COR-L47 (cell line): ENCODE results near the gene ANO4.
"Not testable (repeated sequence)": the region's sequence is repeated elsewhere in the genome, so short reads cannot be mapped to it uniquely, and the experiment has no call there.

Source experiments
- DNase-seq: peaks from one replicate; lab custom pipeline; 2025; lab: John Stamatoyannopoulos, UW

The ANO4 gene

DNA sequence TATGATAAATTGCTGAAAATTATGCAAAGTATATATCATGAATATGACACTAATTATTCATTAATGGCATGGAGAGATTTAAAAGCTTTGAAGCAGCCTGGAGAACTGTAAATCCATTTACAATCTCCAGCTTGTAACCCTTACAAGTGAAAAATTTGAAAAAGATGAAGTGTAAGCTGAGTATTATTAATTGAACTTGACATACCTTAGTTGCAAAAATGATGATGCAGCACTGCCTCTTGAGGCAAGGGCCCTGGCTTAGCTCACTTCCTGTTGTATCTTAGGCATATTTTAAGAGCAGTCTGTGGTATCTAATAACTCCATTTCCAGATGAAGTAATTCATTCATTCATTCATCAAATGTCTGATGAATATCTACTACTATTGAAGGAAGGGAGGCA is 158.6 kb downstream of the ANO4 start:
- DNase-seq, result no peak

DNA sequence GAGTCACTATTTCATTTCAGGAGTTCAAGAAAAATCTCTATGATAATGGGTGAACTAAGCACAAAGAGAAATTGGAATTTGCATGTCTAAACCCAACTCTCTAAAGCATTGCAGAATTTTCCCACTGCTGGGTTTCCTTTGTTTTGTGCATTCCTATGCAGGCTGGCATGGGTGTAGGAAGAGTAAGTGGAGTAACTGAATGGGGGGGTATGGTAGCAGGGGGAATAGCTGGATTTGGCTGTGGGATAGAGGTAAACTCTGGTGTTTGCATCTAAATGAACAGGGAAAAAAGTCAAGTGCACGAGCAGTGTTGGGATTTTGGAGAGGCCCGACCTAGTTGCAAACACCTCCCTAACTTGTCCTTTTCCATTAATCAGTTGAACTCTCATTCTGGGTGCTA is 159.1 kb downstream of the ANO4 start:
- DNase-seq, result no peak

DNA sequence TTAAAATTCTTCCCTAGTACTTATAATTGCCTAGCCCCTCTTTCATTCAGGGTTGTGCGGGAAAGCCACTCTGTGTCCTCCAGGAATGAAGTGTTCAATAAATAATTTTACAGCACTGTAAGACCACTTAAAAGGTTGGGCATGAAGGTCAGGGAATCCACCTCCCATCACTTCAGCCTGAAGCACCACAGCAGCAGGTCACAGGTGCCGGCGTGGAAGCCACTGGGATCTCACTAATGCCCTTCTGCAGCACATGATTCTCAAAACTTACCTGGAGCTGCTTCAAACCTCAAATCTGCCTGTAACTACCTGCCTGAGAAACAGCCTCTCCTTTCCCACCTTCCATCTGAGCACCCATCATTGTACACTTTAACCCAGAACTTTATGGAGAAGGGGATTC is 159.5 kb downstream of the ANO4 start:
- DNase-seq, result no peak

DNA sequence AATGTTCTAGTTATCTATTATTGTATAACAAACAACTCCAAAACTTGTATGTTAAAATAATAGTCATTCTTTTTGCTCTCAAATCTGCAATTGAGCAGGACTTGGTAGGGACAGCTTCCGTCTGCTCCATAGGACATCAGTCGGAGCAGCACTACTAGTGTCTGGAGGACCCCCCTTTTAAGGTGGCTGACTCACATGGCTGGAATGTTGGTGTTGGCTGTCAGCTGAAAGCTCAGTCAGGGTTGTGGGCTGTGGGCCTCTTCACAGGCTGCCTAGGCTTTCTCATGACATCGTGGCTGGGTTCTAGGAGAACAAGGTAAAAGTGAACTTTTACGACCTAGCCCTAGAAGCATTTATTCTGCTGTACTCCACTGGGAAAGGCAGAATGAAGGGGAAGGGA is 160.6 kb downstream of the ANO4 start:
- no peak for DNase-seq

DNA sequence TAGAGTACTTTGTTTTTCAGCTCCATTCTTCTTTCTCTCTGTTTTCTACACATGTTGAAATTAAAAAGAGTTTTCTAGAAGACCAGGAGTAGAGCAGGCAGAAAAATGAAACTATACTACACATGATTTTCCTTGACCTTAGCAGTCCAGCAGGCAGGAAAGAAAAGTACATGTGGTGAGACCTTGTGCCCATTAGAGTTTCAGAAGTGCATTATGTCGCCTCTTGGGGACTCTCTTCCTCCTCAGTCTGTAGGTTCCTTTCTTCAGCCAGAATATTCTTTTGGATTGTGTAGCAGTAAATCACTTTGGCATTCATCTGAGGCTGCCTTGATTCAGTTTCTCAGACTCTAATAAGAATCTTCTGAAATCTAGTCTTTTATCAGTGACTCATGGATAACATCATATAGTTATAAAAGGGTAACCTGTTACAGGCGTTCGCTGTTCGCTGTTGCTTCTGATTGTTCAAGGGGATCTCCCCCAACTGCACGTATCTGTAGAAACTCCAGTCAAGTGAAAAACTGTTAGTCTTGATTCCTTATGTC is 161.8 kb downstream of the ANO4 start:
- no peak for DNase-seq

DNA sequence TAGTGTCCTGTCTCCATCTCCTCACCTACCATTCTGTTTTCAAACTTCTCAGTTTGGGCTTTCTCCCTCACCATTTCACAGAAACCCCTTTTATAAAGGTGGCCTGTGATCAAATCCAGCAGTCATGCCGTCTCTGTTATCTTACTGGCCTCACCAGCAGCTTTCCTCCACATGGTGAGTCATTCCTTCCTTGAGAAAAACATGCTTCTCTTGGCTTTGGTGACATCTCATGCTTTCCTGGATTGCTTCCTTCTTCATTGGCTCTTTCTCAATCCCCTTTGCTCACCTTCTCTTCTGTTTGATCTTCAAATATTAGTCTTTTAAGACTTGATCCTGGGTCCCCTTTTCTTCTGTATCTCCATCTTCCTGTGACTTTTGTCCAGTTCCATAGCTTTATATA is 164.9 kb downstream of the ANO4 start:
- DNase-seq, result no peak

DNA sequence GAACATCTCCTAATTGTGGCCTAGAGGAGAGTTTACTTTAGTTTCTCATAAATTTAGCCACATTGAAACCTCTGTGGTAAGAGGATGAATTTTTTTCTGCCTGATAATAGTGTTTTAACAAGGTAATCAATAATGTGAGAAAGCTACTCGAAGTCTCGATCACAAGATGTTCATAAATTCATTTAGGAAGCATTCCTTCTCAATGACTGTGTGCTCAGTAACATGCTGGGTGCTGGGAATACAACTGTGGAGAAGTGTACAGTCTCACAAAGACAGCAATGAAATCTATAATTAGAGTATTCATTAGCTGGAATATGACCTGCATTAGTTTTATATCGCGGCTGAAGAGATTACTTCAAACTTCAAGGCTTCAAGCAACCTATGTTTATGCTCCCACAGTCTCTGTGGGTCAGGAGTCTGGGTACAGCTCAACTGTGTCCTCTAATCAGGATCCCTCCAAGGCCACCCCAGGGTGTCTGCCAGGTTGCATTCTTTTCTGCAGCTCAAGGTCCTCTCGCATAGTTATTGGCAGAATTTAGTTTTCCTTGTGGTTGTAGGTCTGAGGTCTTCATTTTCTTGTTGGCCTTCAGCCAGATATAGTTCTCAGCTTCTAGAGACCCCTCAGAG is 167.6 kb downstream of the ANO4 start:
- DNase-seq, result no peak

DNA sequence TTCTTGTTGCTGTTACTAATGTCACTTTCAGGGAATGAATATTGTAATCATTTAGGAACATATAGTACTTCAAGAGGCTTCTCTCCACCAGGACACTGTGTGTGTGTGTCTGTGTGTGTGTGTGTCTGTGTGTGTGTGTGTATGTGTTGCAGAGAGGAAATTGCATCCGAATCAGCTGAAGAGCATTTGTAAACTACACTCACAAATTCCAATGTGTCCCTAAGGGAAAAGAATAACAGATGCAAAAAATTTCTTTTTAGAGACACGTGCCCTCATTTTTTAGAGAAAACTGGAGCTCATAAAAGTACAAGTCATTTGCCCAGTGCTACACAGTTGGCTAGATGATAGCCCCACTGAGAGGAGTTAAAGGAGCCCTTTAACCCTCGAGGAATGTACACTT is 168.8 kb downstream of the ANO4 start:
- no peak for DNase-seq

DNA sequence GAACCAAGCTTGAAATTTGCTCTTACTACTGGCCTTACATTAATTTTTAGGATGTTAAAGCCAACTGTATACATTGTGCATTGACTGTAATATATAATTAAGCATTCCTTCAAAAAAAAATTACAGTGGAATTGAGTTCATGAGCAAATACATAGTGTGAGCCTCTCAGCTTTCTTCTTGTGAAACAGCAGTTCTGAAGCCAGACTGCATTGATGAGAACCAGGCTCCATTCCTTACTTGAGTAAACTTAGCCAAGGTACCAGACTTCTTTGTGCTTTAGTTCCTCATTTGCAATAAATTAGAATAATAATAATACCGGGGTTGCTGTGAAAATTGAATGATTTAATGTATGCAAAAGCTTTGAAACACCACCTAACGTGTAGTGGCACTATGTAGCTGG is 169.5 kb downstream of the ANO4 start:
- DNase-seq, result no peak

DNA sequence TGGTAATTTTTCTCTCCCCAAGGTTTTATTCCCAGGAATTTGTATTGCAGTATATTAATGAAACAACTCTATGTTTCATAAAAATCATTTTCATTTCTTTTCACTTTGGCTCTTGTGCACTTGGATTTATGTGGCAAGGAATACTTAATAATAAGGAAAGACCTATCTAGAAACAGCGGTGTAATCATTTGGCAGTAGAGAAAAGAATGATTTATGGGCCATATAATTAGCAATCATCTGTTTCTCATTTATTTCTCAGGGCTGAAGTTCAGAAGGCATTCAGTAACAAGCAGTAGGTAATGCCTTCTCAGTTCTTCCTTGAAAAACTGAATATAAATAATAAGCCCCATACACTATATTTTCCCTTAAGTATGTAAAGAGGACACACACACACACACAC is 172.6 kb downstream of the ANO4 start:
- no peak for DNase-seq

DNA sequence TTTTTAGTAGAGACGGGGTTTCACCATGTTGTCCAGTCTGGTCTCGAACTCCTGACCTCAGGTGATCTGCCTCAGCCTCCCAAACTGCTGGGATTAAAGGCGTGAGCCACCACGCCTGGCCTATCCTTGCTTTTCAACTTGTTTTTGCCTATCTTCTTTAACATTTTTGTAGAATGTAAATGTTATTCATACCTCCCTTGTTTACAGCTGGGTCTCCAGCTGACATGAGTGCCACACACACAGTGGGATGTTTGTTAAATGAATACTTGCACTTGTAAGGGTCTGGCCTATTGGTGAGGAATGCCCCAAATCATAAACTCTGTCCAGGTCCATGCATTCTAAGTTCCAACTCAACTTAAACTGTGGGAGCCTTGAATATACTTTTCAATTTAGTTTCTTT is 176.3 kb downstream of the ANO4 start:
- DNase-seq, result no peak

DNA sequence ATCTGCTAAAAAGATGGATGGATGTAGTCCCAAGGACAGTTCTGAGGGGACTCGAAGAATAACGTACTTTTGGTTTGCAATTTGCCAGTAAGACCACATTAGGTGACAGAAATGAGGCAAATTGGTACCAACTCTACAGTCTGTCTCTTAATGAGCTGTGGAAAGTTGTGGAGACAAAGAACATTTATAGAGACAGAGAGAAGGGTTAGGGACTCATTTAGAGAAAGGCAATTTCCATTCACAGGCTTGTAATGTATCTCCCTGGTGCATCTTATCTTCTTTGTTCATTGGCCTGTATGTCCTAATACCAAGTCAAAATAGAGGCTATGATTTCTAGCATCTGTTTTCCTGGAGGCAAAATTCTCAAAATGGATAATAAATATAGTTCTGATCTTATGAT is 177.5 kb downstream of the ANO4 start:
- no peak for DNase-seq

DNA sequence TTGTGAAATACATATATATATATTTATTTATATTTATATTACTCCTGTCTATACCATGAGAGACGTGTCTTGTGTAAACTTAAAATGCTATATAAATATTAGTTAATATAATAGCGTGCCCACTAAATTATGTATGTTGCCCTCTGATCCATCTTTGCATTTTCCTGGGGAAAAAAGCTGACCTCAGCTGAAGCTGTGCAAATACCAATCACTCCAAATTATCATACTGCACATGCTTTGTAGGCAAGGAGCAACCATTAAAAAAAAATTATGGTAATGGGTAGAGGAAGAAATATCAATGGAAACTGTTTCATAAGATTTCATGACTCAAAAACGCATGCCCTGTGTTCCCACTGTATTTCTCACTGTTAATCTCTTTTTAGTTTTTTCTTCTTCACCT is 179.8 kb downstream of the ANO4 start:
- DNase-seq, result no peak

DNA sequence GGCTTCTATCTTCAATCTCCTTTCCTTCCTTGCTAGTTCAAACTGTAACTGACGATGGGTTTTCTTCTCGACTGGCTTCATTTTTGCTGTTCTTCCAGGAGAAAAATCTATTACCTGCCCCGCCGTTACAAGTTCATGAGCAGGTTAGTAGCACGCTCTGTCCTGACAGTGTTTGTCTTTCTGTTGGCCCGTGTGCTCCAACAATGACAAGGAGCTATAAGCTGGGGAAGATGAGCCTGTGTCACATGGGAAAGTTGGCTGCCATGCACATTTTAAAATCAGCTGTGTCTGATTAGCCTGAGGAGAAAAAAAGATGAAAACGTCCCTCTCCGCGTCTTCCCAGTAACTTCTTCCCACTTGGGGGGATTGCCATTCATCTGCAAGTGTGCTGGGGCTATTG is 180.2 kb downstream of the ANO4 start:
- DNase-seq, result no peak

DNA sequence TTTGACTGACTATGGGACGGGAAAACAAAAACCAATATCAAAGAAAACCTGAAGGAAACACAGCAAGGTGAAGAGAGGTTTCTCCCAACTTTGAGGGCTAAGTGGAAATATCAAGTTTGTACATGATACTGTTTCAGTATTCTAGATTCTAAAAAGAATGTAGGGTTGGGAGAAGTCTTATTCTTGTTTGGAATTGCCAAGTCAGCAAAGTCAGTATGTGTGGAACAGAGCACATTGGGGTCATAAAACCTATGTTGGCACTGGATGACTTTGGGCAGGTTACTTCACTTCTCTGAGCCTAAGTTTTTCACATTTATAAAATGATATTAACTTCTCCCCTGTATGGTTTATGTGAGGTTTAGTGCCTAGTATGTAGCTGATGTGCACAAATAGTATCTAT is 182.2 kb downstream of the ANO4 start:
- DNase-seq, result no peak

DNA sequence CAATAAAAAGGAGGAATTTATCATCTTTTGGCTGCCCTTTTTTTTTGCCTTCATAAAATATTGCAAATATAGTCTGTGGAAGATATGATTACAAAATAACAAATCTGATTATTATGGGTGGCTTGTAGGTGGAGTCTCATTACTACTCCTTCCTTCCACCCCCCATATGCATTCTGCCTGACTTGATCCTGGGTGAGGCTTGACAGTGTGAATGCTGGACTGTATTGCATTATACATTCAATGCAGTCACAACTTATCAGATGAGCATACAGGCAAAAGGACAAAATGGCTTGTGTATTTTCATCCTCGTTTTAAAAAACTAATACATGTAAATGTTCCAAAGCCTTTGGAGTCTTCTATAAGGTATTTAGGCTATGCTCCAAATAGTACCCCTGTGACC is 186.3 kb downstream of the ANO4 start:
- no peak for DNase-seq

DNA sequence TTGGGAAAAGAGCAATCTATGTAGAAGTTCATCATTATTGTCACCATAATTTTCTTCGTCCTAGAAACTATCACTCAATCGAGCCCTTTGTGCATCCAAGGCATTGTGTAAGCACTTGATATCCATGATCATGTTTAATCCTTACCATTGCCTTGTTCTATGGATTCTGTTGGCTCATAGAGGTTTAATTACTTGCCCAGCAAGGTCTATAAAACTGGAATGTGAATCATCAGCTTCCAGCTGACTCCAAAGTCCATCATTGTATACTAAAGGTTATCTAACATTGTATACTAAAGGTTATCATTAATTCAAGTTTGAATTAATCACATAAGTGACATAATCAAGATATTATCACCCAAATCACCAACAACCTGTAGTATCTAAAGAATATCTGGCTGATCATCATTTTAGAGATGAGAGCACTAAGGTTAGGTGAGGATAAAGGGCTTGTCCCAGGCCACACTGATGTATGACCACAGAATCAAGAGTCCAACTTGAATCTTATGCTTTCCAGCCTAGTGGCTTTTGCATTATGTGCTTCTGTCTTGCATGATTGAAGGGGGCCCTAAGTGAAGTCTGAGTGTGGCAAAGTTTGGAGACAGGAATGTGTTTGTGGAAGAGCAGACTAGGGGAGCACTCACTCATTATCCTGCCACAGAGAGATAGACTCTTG is 188.1 kb downstream of the ANO4 start:
- DNase-seq, result no peak

DNA sequence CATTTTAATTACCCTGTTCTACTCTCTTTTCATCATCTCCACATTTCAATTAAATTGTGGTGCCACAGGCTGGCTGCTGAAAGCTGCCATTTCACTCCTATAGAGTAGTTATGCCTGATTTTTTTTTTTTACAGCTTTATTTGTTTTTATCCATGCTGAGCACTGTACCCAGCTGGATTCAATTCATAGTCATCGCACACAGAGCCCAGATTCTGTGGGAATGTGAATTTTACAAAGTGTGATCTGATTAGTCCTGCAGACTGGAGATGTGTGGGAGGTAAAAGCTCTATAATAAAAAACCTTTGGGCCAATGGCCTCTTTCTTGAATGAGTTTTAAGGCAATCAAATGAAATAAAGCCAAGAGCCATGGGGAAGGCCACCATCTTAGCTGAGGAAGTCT is 190.2 kb downstream of the ANO4 start:
- DNase-seq, result no peak

DNA sequence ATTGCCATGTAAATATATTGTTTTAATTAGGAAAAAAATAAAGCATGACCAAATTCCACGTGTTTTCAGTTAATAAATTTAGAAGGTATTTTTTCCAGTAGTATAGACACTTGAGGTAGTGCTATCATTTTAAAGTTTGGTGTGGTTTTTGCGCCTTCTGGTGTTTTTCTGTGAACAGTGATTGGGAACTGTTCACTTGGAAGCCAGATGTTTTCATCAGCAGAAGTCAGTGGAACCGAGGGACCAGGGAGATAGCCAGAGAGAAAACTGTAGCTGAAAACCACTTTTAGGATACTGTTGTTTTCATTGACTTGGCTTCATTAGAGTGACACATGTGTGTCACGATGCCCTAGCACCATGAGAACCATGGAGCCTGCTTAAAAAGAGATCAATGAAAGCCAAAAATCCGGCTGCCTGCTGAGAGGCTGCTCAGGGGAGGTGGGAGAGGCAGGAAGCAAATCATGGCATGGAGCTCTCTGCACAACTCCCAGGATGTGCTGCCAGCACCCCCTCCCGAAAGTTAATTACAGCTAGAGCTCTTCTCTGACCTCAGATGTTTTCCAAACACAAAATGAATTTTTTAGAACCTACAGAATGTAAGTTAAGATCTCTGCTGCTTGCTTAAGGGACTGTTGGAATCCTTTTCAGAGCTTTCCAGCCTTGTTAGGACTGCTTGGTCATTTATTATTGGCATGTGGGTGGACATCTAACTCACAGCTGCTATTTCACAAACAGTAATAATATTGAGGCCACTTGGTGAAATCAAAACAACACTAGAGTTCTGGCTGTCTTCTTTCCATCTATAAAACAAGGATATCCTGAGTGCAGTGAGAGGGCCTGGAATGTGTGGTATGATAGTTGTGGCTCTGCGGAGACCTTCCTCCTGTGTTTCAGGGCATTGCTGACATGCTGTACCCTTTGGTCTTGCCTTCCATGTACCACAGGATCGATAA is 192.3 kb downstream of the ANO4 start:
- DNase-seq, result peak; percentile 14

DNA sequence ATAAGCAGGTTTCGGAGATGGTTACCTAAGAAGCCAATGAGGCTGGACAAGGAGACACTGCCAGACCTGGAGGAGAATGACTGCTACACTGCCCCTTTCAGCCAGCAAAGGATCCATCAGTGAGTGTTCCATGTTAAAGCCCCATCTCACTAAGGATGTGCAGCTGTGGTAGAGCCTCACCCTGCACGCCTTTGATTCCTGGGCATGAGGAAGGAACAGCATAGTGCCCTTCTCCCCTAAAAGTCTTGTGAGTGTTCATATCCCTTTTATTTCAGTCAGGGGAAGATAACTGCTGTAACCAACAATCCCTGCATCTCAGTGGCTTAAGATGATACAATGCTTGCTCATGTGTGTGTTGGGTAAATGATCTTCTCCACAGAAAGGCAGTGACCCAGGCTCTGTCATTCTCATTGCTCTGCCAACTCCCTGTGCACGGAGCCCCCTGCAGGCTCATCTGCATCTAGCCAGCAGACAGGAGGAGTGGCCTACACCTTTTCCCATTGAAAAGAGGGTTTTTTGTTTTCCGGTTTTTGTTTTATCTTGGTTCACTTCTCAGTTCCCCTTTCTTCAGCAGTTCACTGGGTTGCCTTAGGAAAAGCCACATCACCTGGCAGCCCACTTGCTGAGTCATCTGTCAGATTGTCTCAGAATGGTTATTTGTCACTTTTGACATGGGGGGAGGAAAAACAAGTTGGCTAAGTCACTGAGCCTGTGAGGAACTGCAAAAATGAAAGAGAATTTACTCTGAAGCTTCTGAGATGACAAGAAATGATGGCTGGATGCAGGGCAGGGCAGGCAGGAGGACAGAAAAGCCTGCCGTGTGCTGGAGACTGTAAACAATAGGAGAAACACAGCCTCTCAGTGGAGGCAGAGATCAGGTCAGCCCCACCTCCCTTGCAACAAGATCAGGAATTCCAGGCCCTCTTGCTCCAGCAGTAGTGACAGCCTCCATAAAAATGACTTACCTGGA is 193.3 kb downstream of the ANO4 start:
- DNase-seq, result peak; percentile 70

DNA sequence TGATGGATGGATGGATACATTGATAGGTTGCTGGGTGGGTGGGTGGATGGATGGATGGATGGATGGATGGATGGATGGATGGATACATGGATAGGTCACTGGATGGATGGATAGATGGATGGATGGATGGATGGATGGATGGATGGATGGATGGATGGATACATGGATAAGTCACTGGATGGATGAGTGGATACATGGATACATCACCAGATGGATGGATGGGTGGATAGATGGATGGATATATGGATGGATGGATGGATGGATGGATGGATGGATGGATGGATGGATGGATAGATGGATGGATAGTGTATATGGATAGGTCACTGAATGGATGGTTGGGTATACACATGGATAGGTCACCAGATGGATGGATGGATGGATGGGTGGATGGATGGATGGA is 194.9 kb downstream of the ANO4 start:
- not testable (repeated sequence) for DNase-seq

DNA sequence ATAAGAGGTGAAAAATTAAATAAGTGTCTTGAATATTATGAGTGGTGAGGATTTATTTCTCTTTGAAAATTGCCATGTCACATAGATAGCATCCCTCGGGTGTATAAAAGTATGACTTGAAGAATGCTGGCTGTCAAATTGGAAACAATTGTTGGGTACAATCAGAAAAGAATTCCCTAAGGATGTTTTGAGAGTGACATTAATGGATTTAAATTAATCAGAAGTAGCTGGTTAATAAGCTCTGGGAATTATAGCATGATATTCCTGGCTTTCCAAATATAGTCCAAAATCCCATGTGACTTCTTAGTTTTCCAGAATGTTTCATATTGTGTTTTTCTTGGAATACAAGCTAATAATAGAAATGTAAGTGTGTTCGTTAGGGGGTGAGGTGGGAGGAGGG is 196.5 kb downstream of the ANO4 start:
- no peak for DNase-seq
